ENCODE data around the gene DYSF. TPM values are rescaled to one million over a fixed set of nuclear protein-coding genes. Genes with fewer than 3 reads are reported as not detected.

The DYSF gene
- total RNA-seq, 4 donors from 2014 or later = 2.8 to 14.9 (median 4.0) TPM

DNA sequence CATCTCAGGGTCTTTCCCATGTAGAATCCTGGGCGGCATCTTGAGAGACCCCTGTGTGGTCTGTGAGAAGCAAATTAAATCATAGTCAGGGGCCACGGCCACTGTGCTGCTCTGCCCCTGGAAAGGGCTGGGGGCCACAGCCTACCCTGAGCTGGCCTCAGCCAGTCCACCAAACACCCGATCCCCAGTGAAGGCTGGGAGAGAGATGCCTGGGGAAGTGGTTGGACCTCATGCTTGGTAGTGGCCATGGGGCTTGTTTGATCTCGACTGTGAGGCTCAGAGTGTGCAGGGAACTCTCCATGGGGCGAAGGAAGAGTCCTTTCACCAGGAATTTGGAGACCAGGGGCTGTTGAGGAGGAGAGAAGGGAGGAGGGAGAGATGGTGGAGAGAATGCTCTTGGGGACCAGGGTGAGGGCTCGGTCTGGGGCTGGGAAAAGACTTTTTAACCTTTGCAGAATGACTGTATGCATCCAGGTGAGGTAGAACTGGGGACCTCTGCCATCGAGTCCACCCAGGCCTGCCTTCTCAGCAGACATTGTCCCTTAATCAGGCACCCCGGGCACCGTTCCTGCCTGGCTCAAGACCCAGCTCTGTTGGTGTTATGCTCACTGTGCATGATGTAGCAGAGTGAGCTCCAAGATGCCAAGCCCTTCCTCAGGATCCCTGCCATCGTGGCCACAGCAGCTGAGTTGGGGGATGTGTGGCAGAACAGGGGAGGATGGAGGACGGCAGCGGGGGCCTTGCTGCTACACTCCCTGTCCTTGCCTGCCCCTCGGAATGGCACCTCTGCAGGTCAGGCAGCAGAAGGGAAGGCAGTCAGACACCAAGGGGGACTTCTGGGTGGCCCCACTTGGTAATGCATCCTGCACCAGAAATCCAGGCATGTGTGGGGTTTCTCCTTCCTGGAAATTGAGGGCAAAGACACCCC lies 249.9 kb downstream of the DYSF start:
- H3K4me1 ChIP-seq = no peaks in the 10 kb centered on the region
- H3K27ac ChIP-seq = no peak overlapping the region
- H3K4me3 ChIP-seq = no peak overlapping the region
- peak in 1 of 3 donors; percentile 30 for DNase-seq
- H3K36me3 ChIP-seq = no peaks in the 10 kb centered on the region
- no peaks in the 10 kb centered on the region for H3K9me3 ChIP-seq
- TF ChIP-seq, protein P1, sequence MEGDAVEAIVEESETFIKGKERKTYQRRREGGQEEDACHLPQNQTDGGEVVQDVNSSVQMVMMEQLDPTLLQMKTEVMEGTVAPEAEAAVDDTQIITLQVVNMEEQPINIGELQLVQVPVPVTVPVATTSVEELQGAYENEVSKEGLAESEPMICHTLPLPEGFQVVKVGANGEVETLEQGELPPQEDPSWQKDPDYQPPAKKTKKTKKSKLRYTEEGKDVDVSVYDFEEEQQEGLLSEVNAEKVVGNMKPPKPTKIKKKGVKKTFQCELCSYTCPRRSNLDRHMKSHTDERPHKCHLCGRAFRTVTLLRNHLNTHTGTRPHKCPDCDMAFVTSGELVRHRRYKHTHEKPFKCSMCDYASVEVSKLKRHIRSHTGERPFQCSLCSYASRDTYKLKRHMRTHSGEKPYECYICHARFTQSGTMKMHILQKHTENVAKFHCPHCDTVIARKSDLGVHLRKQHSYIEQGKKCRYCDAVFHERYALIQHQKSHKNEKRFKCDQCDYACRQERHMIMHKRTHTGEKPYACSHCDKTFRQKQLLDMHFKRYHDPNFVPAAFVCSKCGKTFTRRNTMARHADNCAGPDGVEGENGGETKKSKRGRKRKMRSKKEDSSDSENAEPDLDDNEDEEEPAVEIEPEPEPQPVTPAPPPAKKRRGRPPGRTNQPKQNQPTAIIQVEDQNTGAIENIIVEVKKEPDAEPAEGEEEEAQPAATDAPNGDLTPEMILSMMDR (IDR thresholded peaks at IDR 0.05) = no peak
- no peak for TF ChIP-seq POLR2A (IDR thresholded peaks at IDR 0.05)
- H3K27me3 ChIP-seq = no peaks in the 10 kb centered on the region

DNA sequence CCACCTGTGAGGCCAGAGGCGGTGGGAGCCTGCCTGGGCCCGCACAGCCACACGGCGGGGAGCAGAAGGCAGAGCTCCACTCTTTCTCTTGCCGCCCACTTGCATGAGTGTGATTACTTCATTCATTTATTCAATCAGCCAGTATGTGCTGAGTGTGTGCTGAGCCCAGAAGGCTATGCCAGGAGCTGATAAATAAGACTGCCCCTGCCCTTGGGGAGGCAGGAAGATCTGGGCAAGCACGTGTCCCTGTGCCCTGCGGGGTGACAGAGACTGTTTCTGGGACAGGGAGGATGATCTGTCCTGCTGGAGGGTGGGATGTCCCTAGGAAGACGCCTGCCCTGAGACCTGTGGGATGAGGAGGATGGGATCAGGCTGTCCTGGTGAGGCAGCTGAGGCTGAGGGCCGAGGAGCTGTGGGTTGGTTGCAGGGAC lies 250.8 kb downstream of the DYSF start:
- no peak overlapping the region for H3K4me3 ChIP-seq
- no peaks in the 10 kb centered on the region for H3K4me1 ChIP-seq
- H3K36me3 ChIP-seq = no peaks in the 10 kb centered on the region
- H3K27me3 ChIP-seq = no peaks in the 10 kb centered on the region
- no peaks in the 10 kb centered on the region for H3K9me3 ChIP-seq
- peak in 1 of 3 donors; percentile 27 for DNase-seq
- H3K27ac ChIP-seq = no peak overlapping the region
- TF ChIP-seq, protein P1 (IDR thresholded peaks at IDR 0.05) = no peak
- no peak for TF ChIP-seq POLR2A (IDR thresholded peaks at IDR 0.05)

DNA sequence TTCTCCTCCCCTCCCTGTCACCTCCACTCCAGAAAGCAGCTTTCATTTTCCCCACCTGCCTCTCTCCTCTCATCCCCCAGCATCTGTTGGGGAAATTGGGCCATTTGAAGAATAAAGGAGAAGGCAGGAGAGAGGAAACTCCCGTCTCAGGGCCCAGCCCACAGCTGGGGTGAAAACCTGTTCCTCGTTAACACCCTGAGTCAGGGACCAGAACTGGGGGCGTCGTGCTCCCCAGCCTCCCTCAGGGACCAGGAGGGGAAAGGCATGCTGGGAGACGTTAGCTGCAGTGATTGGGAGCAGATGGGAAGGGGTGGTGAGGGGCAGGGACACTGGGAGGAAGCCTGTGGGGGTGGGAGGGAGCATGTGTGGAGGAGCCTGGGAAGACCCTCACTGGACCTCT lies 251.3 kb downstream of the DYSF start:
- no peak overlapping the region for H3K27ac ChIP-seq
- H3K9me3 ChIP-seq = no peaks in the 10 kb centered on the region
- peak in 1 of 3 donors; percentile 37 for DNase-seq
- no peak overlapping the region for H3K4me3 ChIP-seq
- TF ChIP-seq POLR2A (IDR thresholded peaks at IDR 0.05) = no peak
- TF ChIP-seq, protein P1 (IDR thresholded peaks at IDR 0.05) = no peak
- H3K36me3 ChIP-seq = no peaks in the 10 kb centered on the region
- H3K27me3 ChIP-seq = no peaks in the 10 kb centered on the region
- H3K4me1 ChIP-seq = no peaks in the 10 kb centered on the region

DNA sequence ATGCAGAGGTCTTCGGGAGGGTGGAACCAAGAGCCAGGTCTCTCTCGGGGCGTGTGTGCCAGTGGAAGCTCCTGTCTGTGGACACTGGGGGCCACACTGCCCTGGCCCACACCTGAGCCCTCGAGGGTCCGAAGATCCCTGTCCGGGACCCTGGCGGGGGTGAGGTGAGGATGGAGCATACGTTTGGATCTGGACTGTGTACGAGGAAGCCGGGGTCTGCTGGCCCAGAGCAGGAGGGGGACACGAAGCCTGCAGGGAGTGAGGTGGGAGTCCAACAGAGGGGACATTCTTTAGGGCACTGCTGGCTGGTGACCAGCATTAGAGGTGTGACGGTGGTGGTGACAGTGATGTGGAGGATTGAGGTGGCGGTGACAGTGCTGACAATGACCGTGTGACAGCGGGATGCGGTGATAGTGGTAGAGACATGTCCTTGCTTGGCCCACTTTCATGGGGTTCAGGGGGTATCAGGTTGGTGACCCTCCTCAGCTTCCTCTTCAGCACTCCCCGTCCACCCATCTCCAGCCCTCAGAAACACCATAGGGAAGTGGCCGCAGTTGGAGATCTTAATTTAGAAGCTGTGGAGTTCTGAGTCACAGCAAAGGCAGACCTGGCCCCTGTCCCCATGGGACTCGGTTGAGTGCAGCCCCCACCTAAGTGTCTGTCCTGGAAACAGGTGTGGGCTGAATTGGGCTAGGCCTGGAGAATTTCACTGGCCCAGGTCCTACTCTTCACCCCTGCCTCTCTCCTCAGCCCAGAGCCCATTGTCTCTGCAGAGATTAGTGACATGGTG lies 252.0 kb downstream of the DYSF start:
- TF ChIP-seq, protein P1 (IDR thresholded peaks at IDR 0.05) = no peak
- no peak for TF ChIP-seq POLR2A (IDR thresholded peaks at IDR 0.05)
- Histone ChIP-seq H3K4me1 (no peaks in the 10 kb centered on the region), H3K9me3 (no peaks in the 10 kb centered on the region), H3K36me3 (no peaks in the 10 kb centered on the region), H3K4me3 (no peak overlapping the region), H3K27ac (no peak overlapping the region), H3K27me3 (no peaks in the 10 kb centered on the region)
- peak in 1 of 3 donors; percentile 30 for DNase-seq

DNA sequence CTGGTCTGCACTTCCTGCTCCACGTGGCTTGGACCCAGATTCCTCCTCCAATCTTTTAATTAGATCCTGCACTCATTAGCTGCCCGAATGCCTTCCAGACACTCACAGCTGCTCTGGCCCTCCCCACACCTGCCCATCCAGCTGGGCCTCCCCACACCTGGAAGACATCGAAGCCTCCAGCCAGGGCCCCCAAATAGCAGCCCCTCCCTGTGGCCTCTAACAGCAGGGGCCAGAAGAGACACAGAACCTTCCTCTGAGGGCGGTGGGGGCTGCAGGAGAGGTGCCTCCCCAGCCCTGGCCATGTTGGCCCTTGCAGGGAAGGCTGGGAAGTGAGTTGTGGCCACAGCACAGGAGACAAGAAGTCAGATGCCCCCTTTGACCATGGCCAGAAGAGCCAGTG lies 252.8 kb downstream of the DYSF start:
- Histone ChIP-seq H3K9me3 (no peaks in the 10 kb centered on the region), H3K27ac (no peak overlapping the region), H3K36me3 (no peaks in the 10 kb centered on the region), H3K4me1 (no peaks in the 10 kb centered on the region), H3K4me3 (no peak overlapping the region), H3K27me3 (no peaks in the 10 kb centered on the region)
- TF ChIP-seq POLR2A (IDR thresholded peaks at IDR 0.05) = no peak
- TF ChIP-seq, protein P1 (IDR thresholded peaks at IDR 0.05) = no peak
- DNase-seq = peak in 1 of 3 donors; percentile 16

Data from Peyer's patch (tissue), 4 donors.